Jurkat, Clone E6-1 (cell line): ENCODE measurements around the gene TYK2. TPM values are rescaled to one million over a fixed set of nuclear protein-coding genes. Genes with fewer than 3 reads are reported as not detected.

Experiments
- DNase-seq: peaks from one replicate; pipeline ENCODE4 v3.0.0-alpha.2; 2011; ENCODE audit warnings: low read depth, low spot score
- H3K4me3 ChIP-seq: 2 replicates; pipeline ENCODE4 v1.5.1; 2011; ENCODE audit warnings: mild to moderate bottlenecking, low read length, control low read depth, moderate library complexity
- polyA plus RNA-seq: library from polyadenylated mRNA; unstranded; fragments of >200 nt; gene quantifications from one replicate; pipeline ENCODE4 v1.2.1, GENCODE V29; 2012; ENCODE audit warnings: missing spikeins; ENCODE audit not compliant: insufficient read length, insufficient read depth

TYK2 gene
- 195 TPM for polyA plus RNA-seq

DNA sequence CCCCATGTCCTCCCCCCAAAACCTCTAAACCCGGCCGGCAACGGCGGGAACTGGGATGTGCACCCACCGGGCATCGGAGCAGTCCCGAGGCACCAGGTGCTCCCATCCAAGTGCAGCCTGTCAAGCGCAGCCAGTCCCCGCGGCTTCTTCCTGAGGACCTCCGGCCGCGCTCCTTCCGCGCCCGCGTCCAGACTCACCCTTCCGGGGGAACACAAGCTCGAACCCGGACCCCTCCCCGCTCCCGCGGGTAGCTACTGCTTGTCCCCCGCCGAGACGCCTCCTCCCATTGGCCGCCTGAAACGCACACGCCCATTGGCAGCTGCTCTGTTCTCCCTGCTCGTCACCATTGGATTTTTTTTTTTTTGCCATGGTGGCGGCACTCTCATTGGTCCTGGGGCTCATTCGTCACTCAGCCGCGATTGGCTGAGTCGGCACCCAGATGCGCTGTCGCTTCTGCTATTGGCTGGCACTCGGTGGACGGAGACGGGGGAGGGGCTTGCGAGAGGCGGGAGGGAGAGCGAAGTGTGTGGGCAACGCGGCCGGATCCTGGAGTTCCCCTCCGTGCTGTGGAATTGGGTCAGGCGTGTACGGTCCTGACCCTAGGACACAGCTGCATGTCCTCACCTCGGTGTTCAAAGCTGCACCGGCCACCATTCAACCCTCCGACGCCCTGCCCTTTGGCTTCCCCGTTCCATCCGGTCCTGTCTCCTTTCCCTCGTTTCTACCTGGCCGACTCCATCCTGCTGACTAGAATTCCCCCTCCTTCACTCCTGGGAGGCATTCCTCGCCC lies at the start of gene TYK2:
TYK2 (minus strand) TSS at position 260 of the 790 bp plus-strand sequence. CDS start 2,166 bp downstream, outside the sequence.
- peak; percentile 98 for DNase-seq

GRCh38 chr19:10428996-10429381 lies 48.6 kb upstream of the TYK2 start:
- H3K4me3 ChIP-seq, result no peak overlapping the region
- DNase-seq, result no peak

More for the DNA sequence above, at the start of gene TYK2:
- H3K4me3 ChIP-seq, result peak within 1 kb of the TSS; percentile 96

- no peak for DNase-seq
- H3K4me3 ChIP-seq, result no peak overlapping the region
Observed at GRCh38 chr19:10427169-10427568, 46.8 kb upstream of the TYK2 start.

- no peak for DNase-seq
- H3K4me3 ChIP-seq, result 0 out of 2 replicates have a peak overlapping the region, but pooled peaks have one; percentile 7
Observed at GRCh38 chr19:10424011-10424637, 43.8 kb upstream of the TYK2 start.

DNA sequence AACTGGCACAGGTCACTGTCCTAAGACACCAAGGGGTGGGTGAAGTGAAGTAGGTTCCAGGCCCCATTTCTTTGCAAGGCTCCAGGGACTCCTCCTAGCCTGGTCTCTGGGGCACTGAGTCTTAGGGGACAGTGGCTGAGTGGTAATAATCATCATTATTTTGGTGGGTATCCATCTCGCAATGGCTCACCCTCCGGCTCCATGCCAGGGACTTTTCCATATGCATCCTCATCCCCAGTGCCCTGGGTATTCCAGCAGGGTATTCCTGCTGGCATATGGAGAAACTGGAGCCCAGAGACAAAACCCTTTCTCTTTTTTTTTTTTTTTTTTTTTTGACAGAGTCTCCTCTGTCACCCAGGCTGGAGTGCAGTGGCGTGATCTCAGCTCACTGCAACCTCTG lies 42.5 kb upstream of the TYK2 start:
- no peak for DNase-seq
- no peak overlapping the region for H3K4me3 ChIP-seq

- DNase-seq, result no peak
- H3K4me3 ChIP-seq, result no peak overlapping the region; the same call in 1 of the 2 replicates
Observed at GRCh38 chr19:10422046-10422461, 41.7 kb upstream of the TYK2 start.

DNA sequence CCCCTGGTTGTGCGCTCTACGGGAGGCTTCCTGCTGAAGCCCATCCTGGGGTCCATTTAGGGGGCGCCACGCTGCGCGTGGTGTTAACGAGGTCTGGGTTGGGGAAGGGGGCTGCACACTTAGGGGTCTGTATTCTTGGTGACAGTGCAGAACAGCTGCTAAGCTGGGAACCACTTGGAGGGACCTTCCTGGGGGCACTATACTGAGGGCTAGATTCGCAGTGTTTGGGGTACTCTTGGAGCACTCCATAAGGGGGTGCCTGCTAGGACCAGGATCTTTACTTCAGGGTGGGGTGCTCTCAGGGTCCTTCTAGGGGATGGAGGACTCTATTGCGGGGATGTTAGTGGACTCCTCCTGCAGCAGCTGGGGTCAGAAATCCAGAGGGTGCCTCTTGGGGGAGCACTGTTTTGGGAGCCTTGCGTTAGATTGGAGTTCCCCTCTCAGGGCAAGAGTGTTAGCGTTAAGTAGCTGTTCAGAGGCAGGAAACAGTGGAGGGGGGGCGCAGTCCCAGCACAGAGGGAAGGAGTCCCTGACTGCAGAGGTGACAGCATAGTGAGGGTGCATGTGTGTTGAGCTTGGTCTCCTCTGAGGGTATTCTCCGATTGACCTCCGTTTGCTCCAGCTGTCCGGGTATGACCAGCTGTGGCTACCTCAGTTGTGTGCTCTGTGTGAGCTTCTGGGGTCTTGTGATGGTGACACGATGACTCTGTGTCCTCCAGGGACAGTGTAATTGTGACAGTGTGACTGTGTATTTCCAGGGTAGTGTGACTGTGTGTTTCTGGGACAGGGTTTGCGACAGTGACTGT lies 41.1 kb upstream of the TYK2 start:
- no peak for DNase-seq
- H3K4me3 ChIP-seq, result peak overlapping the region; percentile 84

DNA sequence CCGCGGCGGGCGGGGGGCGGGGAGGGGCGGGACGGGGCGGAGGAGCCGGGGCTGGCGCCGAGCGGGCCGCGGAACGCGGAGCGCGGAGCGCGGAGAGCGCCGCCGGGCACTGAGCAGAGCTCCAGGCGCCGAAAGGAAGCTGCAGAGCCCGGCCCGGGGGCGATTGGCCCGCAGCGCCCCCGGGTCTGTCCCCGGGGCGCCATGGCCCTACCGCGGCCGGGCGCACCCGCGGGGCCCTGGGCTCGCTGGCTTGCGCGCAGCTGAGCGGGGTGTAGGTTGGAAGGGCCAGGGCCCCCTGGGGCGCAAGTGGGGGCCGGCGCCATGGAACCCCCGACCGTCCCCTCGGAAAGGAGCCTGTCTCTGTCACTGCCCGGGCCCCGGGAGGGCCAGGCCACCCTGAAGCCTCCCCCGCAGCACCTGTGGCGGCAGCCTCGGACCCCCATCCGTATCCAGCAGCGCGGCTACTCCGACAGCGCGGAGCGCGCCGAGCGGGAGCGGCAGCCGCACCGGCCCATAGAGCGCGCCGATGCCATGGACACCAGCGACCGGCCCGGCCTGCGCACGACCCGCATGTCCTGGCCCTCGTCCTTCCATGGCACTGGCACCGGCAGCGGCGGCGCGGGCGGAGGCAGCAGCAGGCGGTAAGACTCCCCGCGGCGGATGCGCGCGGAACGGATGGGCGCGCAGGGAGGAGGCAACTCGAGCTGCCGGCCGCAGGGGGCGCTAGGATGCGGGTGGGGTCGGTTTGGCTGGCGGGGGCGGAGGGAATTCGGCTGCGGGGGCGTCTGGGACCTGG lies 40.3 kb upstream of the TYK2 start, which contains the start of gene PDE4A:
PDE4A (plus strand) TSS at position 95 of the 796 bp plus-strand sequence; CDS start at position 322, 227 bp downstream.
- peak; percentile 62 for DNase-seq
- peak within 1 kb of the TSS; percentile 84 for H3K4me3 ChIP-seq

- H3K4me3 ChIP-seq, result peak overlapping the region; percentile 84
- peak; percentile 82 for DNase-seq
Observed at GRCh38 chr19:10419646-10420443, 39.5 kb upstream of the TYK2 start.

GRCh38 chr19:10419200-10419645 lies 38.9 kb upstream of the TYK2 start:
- no peak for DNase-seq
- H3K4me3 ChIP-seq, result peak overlapping the region; percentile 84

DNA sequence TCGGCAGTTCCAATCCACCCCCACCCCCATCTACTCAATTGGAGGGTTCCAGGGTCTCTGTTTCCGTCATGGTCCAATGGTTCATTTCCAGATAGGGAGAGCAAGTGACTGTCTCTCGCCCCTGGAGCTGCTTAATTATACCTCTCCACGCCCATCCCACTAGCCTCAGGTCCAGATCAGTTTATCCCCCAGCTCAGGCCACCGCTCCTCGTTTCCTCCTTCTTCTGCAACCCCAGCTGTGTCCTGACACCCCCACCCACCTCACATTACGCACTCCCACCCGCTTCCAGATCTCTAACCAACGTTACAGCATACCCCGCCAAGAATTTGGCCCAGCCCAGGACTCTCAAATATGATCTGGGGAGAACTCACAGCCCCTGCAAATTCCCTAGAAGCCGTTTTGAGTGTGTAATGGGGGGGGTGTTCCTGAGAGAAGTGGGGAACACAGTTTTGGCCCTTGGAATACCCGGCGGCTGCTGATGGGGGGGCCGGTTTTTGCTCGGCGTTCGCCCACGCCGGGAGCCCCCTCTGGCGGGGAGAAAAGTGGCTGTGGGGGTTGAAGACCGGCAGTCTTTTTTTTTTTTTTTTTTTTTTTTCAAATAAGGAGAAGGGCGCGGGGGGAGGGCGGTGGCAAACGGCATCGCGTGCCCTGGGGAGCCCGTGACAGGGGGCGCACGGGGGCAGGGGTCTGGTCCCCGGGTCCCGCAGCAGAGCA lies 38.3 kb upstream of the TYK2 start:
- DNase-seq, result no peak

GRCh38 chr19:10418235-10418484 lies 37.8 kb upstream of the TYK2 start:
- no peak for DNase-seq
- H3K4me3 ChIP-seq, result peak overlapping the region; percentile 84

More for the DNA sequence above, 38.3 kb upstream of the TYK2 start:
- peak overlapping the region; percentile 84 for H3K4me3 ChIP-seq

- H3K4me3 ChIP-seq, result no peak overlapping the region
- no peak for DNase-seq
Observed at GRCh38 chr19:10417541-10418234, 37.3 kb upstream of the TYK2 start.

- peak; percentile 90 for DNase-seq
Observed at GRCh38 chr19:10416380-10417257, 36.2 kb upstream of the TYK2 start.

DNA sequence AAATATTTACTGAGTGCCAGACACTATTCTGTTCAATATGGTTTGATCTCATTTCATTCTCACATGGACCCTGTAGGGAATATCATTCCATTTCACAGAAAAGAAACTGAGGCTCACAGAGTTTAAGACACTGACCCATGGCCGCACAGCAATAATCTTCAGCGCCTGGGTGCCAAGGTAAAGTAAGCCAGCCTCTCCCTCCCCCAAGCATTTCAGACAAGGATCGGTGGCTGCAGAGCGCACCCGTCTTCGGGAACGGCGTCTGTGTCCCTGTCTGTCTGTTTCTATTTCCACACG lies 35.7 kb upstream of the TYK2 start:
- peak overlapping the region; percentile 67 for H3K4me3 ChIP-seq
- DNase-seq, result no peak

More at GRCh38 chr19:10416380-10417257, 36.2 kb upstream of the TYK2 start:
- peak overlapping the region; percentile 67 for H3K4me3 ChIP-seq
